ENCODE data around the gene NAB2.
"Not testable (repeated sequence)": the region's sequence is repeated elsewhere in the genome, so short reads cannot be mapped to it uniquely, and the experiment has no call there.

NAB2 gene

DNA sequence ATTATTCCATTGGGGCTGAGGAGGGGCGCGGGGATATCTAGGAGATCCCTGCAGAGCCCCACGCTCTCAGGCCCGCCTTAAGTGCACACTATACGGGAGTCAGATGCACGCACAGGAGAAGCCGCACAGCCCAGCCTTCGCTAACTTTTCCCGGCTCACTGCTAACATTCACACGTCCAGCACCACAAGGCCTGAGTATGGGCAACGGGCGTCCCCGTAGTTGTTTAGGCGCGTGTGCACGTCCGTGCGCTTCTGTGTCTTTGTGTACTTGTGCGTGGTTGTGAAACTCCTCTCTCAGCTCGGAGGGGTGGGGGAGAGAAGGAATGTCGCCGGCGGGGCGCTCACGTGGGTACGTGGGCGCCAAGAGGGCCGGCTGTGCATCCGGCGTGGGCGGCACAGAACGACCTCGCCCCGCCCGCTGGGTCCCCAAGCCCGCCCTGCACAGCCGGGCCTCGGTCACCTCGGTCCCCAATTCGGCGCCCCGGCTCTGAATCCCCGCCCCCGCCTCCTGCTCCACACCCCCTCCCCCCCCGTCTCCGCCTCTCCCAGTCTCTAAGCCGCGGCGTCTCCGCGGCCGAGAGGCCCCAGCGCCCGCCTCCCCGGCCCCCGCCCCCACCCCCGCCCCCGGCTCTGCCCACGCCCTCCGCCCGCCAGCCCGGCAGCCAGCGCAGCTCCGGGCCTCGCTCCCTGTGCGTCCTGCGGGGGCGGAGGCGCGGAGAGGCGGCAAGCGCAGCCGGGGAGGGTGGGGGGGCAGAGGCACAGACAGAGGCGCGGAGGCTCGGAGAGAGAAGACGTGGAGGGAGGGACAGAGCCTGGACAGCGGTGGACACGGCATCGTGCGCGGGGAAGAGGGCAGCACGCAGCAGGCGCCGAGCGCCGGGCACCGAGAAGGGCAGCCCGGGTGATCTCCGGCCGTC lies at the start of gene NAB2:
Gene NAB2 (plus strand): TSS at position 761 of the 917 bp plus-strand sequence. CDS start 158 bp downstream, outside the sequence.
- peak; percentile 98 for DNase-seq

- DNase-seq = no peak
These were observed 48.7 kb upstream of the NAB2 start for GRCh38 chr12:57040211-57040610.

DNA sequence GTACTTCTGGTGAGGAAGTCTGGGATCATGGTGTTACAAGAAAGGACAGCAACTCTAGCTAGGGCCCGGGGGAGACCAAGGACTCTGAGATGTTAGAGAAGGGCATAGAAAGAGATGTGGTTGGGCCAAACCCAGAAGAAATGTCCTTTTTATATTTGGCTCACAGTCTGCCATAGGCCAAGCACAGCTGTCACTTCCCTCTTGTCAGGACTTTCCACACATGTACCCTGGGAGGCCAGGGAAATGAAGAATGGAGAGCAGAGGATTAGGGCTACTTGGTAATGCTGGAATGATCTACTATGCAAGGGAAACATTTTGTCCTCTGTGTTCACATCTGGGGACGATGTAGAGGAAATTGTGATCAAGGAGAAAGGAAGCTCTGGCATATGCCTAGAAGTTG lies 48.2 kb upstream of the NAB2 start:
- DNase-seq = no peak

DNA sequence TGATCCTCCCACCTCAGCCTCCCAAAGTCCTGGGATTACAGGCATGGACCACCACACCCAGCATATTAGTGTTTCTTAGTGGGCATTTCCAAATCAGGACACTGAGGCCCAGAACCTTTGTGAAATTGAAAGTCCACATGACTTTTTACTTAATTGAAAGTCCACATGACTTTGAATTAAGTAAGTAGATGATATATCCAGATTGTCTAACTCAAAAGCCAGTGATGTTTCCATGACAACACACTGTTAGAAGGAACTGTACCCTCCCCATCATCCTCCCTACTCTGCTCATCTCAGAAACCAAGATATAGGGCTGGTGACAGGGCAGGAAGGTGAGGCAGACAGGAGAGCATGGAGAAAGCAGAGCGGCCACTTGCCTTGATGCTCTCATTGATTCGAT lies 46.2 kb upstream of the NAB2 start:
- DNase-seq = no peak

- no peak for DNase-seq
These were observed 44.4 kb upstream of the NAB2 start for GRCh38 chr12:57044468-57044867.

DNA sequence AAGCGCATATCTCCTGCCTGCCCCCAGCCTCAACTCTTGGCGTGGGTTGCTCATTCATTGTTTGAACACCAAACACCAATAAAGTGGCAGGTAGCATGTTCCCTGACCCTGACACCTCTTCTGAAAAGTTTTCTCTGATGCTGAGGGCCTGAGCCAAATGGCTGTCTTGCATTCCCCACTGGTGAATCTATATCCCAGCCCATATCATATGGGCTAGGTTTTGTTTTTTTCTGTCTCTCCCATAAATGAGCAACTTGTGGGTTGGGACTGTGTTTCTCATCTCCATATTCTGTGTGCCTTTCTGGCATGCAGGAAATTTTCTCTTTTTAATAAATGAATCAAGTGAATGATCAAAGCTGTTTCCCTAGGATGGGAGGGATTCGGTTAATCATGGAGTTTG lies 44.0 kb upstream of the NAB2 start:
- DNase-seq = no peak

GRCh38 chr12:57046086-57046791 lies 42.7 kb upstream of the NAB2 start:
- no peak for DNase-seq

DNA sequence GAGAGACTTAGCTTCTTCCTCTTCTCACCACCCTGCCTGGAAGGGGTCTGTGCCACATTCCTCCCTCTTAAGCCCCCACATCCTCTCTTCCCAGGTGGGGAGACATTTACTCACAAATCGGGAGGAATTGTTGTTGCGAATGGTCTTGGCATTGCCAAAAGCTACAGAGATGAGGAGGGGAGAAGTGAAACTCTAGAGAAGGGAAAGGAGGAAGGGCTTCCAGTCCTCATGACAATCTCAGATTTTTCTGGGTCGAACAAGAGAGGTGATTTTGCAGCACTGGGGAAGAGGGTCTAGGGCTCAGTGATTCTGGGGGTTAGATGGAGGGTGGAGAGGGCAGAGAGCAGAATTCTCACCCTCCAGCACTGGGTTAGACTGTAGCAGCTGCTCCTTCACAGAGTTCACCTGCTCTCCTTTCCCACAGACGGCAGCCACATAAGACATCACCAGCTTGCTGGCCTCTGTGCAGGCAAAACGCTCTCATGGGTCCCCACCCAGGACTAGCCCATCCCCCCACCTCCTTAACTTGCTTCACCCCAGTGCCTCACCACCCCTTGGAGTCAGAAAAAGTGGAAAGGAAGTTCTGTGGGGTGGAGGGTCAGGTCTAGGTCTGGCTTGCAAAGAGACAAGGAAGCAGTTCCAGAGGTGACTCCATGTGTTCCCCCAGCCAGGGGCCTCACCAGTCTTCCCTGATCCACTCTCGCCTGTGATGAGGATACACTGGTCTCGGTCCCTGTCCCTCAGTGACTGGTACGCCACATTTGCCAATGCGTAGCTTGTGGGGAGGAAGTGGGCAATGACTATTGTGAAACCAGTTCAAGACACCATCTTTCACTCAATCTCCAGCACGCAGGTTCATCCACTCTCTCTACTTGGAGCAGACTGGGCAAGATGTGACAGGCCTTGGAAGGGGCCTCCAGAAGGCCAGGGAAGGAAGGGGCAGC lies 41.7 kb upstream of the NAB2 start:
- no peak for DNase-seq

GRCh38 chr12:57047981-57048380 lies 40.9 kb upstream of the NAB2 start:
- peak; percentile 15 for DNase-seq

GRCh38 chr12:57048423-57049118 lies 40.3 kb upstream of the NAB2 start:
- DNase-seq = no peak

DNA sequence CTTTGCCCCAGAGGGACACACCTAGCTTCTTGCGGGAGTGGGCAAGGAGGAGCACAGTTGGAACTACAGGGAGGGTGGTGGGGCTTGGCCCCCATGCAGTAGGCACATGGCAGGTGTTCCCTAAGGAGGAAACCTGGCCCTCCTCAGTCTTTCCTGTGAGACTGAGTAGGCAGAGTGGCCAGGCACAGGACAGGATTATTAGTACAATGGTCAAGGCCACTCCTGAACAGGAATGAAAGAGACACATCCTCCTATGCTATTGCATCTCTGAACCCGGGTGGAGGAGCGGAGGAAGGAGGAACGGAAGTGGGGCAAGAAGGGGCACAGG lies 39.8 kb upstream of the NAB2 start:
- no peak for DNase-seq

DNA sequence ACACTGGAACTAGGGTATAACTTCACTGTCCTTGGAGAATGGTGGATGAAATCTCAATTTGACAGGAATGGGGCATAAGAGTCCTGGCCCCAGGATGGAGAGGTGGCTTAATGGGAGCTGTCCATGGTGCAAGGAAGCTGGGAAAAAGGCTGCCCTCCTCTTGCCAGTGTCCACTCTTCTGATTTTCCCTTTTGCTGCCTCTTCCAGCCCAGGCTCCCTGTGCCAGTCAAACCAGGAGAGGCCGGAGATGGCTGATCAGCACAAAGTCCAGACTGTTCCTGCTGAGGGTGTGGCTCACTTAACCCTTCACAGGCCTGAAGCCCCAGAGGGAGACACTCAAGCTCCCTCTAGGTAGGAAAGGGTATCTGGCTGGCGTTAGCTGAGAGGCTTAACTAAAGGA lies 39.0 kb upstream of the NAB2 start, which contains the start of gene MYO1A:
Gene MYO1A (minus strand): TSS at position 240 of the 400 bp plus-strand sequence. CDS start 1,806 bp downstream, outside the sequence.
- DNase-seq = no peak

- DNase-seq = no peak
These were observed 37.9 kb upstream of the NAB2 start for GRCh38 chr12:57051011-57051410.

GRCh38 chr12:57053146-57053545 lies 35.8 kb upstream of the NAB2 start:
- DNase-seq = not testable (repeated sequence)

DNA sequence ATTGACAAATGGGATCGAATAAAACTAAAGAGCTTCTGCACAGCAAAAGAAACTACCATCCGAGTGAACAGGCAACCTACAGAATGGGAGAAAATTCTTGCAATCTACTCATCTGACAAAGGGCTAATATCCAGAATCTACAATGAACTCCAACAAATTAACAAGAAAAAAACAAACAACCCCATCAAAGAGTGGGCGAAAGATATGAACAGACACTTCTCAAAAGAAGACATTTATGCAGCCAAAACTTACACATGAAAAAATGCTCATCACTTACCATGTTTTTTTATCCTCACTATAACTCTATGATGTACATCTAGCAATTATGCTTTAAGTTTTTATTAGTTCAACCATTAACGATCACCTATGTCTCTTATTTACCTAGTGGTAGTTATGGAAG lies 35.0 kb upstream of the NAB2 start:
- DNase-seq = not testable (repeated sequence)

GRCh38 chr12:57055824-57056223 lies 33.1 kb upstream of the NAB2 start:
- DNase-seq = no peak

DNA sequence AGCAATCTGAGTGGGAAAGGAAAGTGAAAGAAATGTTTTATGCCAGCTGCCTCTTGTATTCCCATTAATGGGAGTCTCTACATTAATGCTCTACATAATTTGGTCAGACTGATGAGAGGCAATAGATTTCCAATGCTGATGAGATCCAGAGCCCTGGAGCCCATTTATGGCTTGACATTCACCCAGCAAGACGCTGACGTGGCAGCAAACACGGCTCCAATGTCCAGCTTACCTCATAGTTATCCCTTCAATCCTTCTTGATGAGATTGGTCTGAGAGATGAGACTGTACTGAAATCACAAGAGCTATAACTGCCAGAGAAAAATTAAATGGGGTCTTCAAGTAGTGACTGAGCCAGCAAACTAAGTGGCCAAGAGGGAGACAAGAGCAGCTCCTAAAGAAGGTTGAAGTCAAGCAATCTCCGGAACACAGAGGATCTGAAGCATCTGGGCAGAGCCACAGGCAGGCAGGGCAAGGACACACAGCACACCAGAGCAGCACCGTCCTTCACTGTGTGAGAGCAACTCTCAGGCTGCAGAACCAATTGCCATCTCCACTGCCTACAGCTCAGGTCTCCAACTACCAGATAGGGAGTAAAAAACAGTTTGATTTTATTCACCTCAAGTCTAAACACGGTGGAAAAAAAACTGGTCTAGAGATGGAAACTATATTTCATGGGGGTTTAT lies 31.7 kb upstream of the NAB2 start:
- DNase-seq = no peak

GRCh38 chr12:57058454-57058853 lies 30.5 kb upstream of the NAB2 start:
- no peak for DNase-seq

DNA sequence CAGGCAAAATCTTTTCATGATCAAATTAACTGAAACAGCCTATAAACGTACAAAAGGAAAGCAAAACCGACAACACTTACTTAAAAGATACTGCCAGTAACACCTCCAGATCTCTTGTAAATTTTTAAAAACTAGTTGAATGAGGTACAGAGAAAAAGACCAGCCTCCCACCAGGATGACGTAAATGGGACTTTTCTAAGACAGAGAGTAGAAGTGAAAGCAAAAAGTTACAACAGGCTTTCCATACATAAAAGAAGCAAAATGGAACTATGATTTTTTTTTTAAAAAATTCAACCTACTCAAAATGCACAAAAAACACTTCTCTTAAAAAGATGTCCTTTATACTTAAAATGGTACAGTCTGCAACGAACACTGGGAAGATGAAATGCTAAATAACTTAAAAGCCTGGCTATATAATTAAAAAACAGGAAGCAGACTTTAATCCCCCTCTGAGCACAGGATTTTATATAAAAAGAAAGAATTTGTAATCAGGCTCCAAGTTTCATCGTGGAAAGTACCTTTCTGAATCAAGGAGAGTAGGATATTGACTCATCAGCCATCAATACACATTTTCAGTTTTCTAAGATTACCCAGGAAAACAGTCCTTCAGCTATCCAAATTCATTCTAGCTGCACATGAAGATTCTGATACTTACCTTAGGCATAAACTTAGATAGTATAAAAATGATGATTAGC lies 24.8 kb upstream of the NAB2 start:
- DNase-seq = no peak

DNA sequence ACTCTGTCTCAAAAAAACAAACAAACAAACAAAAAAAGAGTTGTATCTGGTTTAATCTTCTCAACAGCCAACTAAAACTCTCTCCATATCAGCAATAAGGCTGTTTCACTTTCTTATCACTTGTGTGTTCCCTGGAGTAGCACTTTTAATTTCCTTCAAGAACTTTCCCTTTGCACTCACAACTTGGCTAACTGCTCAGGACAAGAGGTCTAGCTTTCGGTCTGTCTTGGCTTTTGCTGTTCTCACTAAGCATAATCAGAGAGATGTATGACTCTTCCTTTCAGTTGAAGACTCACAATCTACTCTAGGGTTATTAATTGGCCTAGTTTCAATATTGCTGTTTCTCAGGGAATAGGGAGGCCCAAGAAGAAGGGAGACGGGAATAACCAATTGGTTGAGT lies 22.7 kb upstream of the NAB2 start:
- no peak for DNase-seq

GRCh38 chr12:57069523-57069922 lies 19.4 kb upstream of the NAB2 start:
- peak; percentile 80 for DNase-seq

Measured in fibroblast of skin of right biceps (primary cell).